Lung (tissue), 13 donors: ENCODE measurements around the gene GDI1. TPM values are rescaled to one million over a fixed set of nuclear protein-coding genes. Genes with fewer than 3 reads are reported as not detected.

Experiments
- ATAC-seq: fragments of 200-7000 bp; cut with Tn5 transposase; one replicate; pipeline ENCODE4 v1.9.1; 2020; ENCODE audit warnings: moderate number of reproducible peaks; ENCODE audit not compliant: insufficient read depth, low FRiP score
- DNase-seq, 3 donors: peaks; one replicate each; pipeline ENCODE4 v3.0.0-alpha.2; 2013 to 2017
- H3K27ac ChIP-seq, 2 donors: one replicate each; pipeline ENCODE4 v1.5.1; 2013; ENCODE audit warnings: mild to moderate bottlenecking in 2 of 2, moderate library complexity in 2 of 2, control low read depth in 1 of 2, inconsistent platforms in 1 of 2, low read depth in 1 of 2, low read length in 1 of 2
- H3K27me3 ChIP-seq, 3 donors: one replicate each; pipeline ENCODE4 v1.5.1; 2013; ENCODE audit warnings: low read length in 2 of 3; ENCODE audit not compliant: control insufficient read depth in 3 of 3, insufficient read depth in 3 of 3
- H3K36me3 ChIP-seq, 4 donors: one replicate each; pipeline ENCODE4 v1.5.1; 2013; ENCODE audit warnings: low read length in 4 of 4, mild to moderate bottlenecking in 1 of 4, moderate library complexity in 1 of 4; ENCODE audit not compliant: control insufficient read depth in 4 of 4, insufficient read depth in 4 of 4
- H3K4me1 ChIP-seq, 5 donors: one replicate each; pipeline ENCODE4 v1.5.1; 2013; ENCODE audit warnings: low read length in 5 of 5, mild to moderate bottlenecking in 2 of 5, moderate library complexity in 1 of 5; ENCODE audit not compliant: control insufficient read depth in 5 of 5, insufficient read depth in 5 of 5
- H3K4me3 ChIP-seq: one replicate; pipeline ENCODE4 v1.5.1; 2013; ENCODE audit warnings: mild to moderate bottlenecking, control low read depth, moderate library complexity
- H3K9ac ChIP-seq, 2 donors: one replicate each; pipeline ENCODE4 v1.5.1; 2013; ENCODE audit warnings: low read length in 2 of 2, control low read depth in 1 of 2; ENCODE audit not compliant: insufficient read depth in 1 of 2
- H3K9me3 ChIP-seq, 4 donors: one replicate each; pipeline ENCODE4 v1.5.1; 2013; ENCODE audit warnings: low read length in 3 of 4, mild to moderate bottlenecking in 1 of 4, moderate library complexity in 1 of 4; ENCODE audit not compliant: control insufficient read depth in 4 of 4, insufficient read depth in 3 of 4
- WGBS, 2 donors: extraction: QIAGEN DNeasy Blood & Tissue Kit; methylation state at CpG; one replicate each; pipeline ENCODE4 v1.1.7; 2013; 5-methylcytosine and 5-hydroxymethylcytosine counted together
- polyA plus RNA-seq, 2 donors: library from polyadenylated mRNA; stranded (reverse); fragments of 200-250 nt; gene quantifications; one replicate each; pipeline ENCODE4 v1.2.1, GENCODE V29; 2013
- small RNA-seq: library from RNA; depleted of rRNA; stranded (forward); fragments of <200 nt; gene quantifications from one replicate; pipeline ENCODE3, GENCODE V24; 2014; ENCODE audit warnings: low replicate concordance
- total RNA-seq, 2 donors: library from RNA; depleted of rRNA in 1 of 2; stranded (reverse); fragments of >200 nt in 1 of 2; gene quantifications; one replicate each; pipeline ENCODE4 v1.2.1, GENCODE V29; 2014 to 2021
- TF ChIP-seq, protein P1 (sequence below): IDR thresholded peaks from 2 replicates; pipeline ENCODE4 v1.5.1; 2012; ENCODE audit warnings: mild to moderate bottlenecking; ENCODE audit errors: control extremely low read depth, extremely low read depth
- donor health status: control.
- donor health status: control.
- donor health status: Bipolar disorder and iron deficiency.
- donor health status: healthy.
- donor health status: DM: yes; HTN: yes; CAD: no.

GDI1 gene
- total and polyA plus RNA-seq, 4 donors = 64.0 to 130 (median 116) TPM

DNA sequence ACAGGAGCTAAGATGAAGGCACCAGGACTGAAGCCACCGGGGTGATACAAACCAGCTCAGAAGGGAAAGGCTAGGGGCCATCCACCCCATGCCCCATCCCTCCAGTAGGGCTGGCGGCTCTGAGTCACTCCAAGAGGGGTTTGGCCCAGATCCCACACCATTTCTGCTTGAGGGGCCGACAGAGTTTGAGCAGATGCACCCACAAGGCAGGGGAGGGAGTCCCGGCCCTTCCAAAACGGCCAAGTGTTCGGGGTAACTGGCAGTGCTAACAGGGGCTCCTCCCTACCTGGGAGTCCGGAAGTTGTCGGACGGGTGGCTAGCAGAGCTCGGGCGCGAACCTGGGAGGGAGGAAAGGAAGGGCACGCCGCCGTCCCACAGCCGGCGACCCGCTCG is 53.1 kb downstream of the GDI1 start:
- H3K4me1 ChIP-seq = peaks cover 0 to 5% (median 0%) of the 10 kb centered on the region in 5 donors
- WGBS, 2 donors = 1 to 34% methylated on average over 7 to 19 of the region's 19 CpGs
- DNase-seq = peak; percentile 39 to 46 (median 44)
- H3K9me3 ChIP-seq = peaks cover 0 to 3% (median 0%) of the 10 kb centered on the region in 4 donors
- H3K36me3 ChIP-seq = peaks cover 0 to 4% (median 0%) of the 10 kb centered on the region in 4 donors
- no peaks in the 10 kb centered on the region for H3K27me3 ChIP-seq
- H3K9ac ChIP-seq = peak overlapping the region in 1 of 2 donors; percentile 55
- peak overlapping the region; percentile 89 to 91 for H3K27ac ChIP-seq
- H3K4me3 ChIP-seq = peak overlapping the region; percentile 60
- peak; percentile 3 for ATAC-seq
- TF ChIP-seq, protein P1, sequence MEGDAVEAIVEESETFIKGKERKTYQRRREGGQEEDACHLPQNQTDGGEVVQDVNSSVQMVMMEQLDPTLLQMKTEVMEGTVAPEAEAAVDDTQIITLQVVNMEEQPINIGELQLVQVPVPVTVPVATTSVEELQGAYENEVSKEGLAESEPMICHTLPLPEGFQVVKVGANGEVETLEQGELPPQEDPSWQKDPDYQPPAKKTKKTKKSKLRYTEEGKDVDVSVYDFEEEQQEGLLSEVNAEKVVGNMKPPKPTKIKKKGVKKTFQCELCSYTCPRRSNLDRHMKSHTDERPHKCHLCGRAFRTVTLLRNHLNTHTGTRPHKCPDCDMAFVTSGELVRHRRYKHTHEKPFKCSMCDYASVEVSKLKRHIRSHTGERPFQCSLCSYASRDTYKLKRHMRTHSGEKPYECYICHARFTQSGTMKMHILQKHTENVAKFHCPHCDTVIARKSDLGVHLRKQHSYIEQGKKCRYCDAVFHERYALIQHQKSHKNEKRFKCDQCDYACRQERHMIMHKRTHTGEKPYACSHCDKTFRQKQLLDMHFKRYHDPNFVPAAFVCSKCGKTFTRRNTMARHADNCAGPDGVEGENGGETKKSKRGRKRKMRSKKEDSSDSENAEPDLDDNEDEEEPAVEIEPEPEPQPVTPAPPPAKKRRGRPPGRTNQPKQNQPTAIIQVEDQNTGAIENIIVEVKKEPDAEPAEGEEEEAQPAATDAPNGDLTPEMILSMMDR = no peak

DNA sequence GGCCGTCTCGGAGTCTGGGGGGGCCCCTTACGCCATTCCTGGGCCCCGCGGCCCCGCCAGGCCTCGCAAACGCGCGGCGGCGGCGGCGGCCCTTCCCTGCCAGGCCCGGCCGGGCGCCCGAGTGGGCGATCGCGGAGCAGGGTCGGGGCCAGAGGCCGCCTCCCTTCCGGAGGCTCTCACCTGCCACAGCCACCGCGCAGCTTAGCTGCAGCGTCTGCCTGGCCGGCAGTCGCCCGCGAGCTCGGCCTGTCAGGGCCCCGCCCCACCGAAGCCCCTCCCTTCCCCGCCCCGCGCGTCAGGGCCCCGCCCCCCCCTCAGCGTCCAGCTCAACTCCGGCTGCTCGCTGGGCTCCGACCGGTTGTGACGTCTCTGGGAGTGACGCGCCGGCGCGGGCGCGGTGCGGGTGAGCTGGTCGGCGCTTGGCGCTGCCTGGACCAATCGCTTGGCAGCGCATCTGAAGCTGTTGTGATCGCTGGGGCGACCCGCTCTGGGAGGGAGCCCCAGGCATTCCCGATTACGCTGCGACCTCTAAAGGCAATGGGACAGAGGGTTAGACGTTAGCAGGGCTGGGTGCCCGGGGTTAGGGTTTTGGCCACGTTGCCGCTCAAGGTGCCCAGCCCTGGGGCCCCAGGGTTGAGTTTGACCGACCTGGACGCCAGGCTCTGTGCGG is 53.6 kb downstream of the GDI1 start, which contains the start of gene SLC10A3:
TSS of gene SLC10A3 (minus strand) at position 216 of the 670 bp plus-strand sequence. CDS start 1,689 bp downstream, outside the sequence.
- ATAC-seq (peak; percentile 85), DNase-seq (peak; percentile 94 to 97 (median 97))
- H3K27me3 ChIP-seq = no peaks in the 10 kb centered on the region
- TF ChIP-seq, protein P1 = no peak
- H3K4me3 ChIP-seq = peak within 1 kb of the TSS; percentile 60
- H3K4me1 ChIP-seq = peaks cover 0 to 5% (median 0%) of the 10 kb centered on the region in 5 donors
- no peaks in the 10 kb centered on the region for H3K36me3 ChIP-seq
- H3K27ac ChIP-seq = peak within 1 kb of the TSS; percentile 91 to 97
- H3K9ac ChIP-seq = peak within 1 kb of the TSS; percentile 55 to 80
- H3K9me3 ChIP-seq = peaks cover 0 to 3% (median 0%) of the 10 kb centered on the region in 4 donors
- WGBS, 2 donors = 0 to 33% methylated on average over 10 to 71 of the region's 71 CpGs

Small RNA genes lying within 50 kb of the gene (small RNA-seq; reads per million reads assigned to genes)
- gene MIR6858 (0.08 reads per million), gene SNORA70 (not detected)

Other genes starting within 250 kb of the GDI1 start
- not detected for gene OPN1MW2, start 217.4 kb upstream of the GDI1 start, total RNA-seq
- gene OPN1MW2, start 217.4 kb upstream of the GDI1 start, polyA plus RNA-seq = not detected
- gene OPN1MW3, start 179.6 kb upstream of the GDI1 start, total RNA-seq = not detected
- not detected for gene OPN1MW3, start 179.6 kb upstream of the GDI1 start, polyA plus RNA-seq
- not detected for gene TEX28, start 142.0 kb upstream of the GDI1 start, total RNA-seq
- under 1 TPM in 1 of 2 donors, not detected in 1; 0.02 TPM for gene TEX28, start 142.0 kb upstream of the GDI1 start, polyA plus RNA-seq
- gene TKTL1, start 141.4 kb upstream of the GDI1 start, total RNA-seq = 1 to 10 TPM in 1 of 2 donors, under 1 TPM in 1; 0.18 to 1.5 TPM
- gene TKTL1, start 141.4 kb upstream of the GDI1 start, polyA plus RNA-seq = under 1 TPM in 1 of 2 donors, not detected in 1; 0.54 TPM
- gene FLNA, start 62.5 kb upstream of the GDI1 start, total RNA-seq = 1,000 to 10,000 TPM in 1 of 2 donors, 100 to 1,000 TPM in 1; 602 to 1,802 TPM
- 100 to 1,000 TPM; 645 to 783 TPM for gene FLNA, start 62.5 kb upstream of the GDI1 start, polyA plus RNA-seq
- 10 to 100 TPM; 33.0 to 66.9 TPM for gene EMD, start 57.9 kb upstream of the GDI1 start, total RNA-seq
- 100 to 1,000 TPM in 1 of 2 donors, 10 to 100 TPM in 1; 82.7 to 108 TPM for gene EMD, start 57.9 kb upstream of the GDI1 start, polyA plus RNA-seq
- gene RPL10, start 38.8 kb upstream of the GDI1 start, total RNA-seq = 1,000 to 10,000 TPM; 2,479 to 3,133 TPM
- 1,000 to 10,000 TPM; 4,111 to 4,258 TPM for gene RPL10, start 38.8 kb upstream of the GDI1 start, polyA plus RNA-seq
- gene DNASE1L1, start 27.9 kb upstream of the GDI1 start, total RNA-seq = 10 to 100 TPM; 12.5 to 41.0 TPM
- gene DNASE1L1, start 27.9 kb upstream of the GDI1 start, polyA plus RNA-seq = 10 to 100 TPM; 28.2 to 52.3 TPM
- gene TAFAZZIN, start 25.6 kb upstream of the GDI1 start, total RNA-seq = 10 to 100 TPM; 28.4 to 48.9 TPM
- gene TAFAZZIN, start 25.6 kb upstream of the GDI1 start, polyA plus RNA-seq = 10 to 100 TPM; 39.7 to 61.2 TPM
- 100 to 1,000 TPM in 1 of 2 donors, 10 to 100 TPM in 1; 73.7 to 142 TPM for gene ATP6AP1, start 8.5 kb upstream of the GDI1 start, total RNA-seq
- 100 to 1,000 TPM in 1 of 2 donors, 10 to 100 TPM in 1; 84.1 to 220 TPM for gene ATP6AP1, start 8.5 kb upstream of the GDI1 start, polyA plus RNA-seq
- gene FAM50A, start 7.0 kb downstream of the GDI1 start, total RNA-seq = 10 to 100 TPM; 23.4 to 74.4 TPM
- gene FAM50A, start 7.0 kb downstream of the GDI1 start, polyA plus RNA-seq = 100 to 1,000 TPM; 106 to 202 TPM
- 10 to 100 TPM; 17.3 to 61.1 TPM for gene PLXNA3, start 21.1 kb downstream of the GDI1 start, total RNA-seq
- 10 to 100 TPM; 10.2 to 16.1 TPM for gene PLXNA3, start 21.1 kb downstream of the GDI1 start, polyA plus RNA-seq
- gene LAGE3, start 42.1 kb downstream of the GDI1 start, total RNA-seq = 10 to 100 TPM; 10.3 to 26.4 TPM
- 10 to 100 TPM; 21.5 to 32.0 TPM for gene LAGE3, start 42.1 kb downstream of the GDI1 start, polyA plus RNA-seq
- gene UBL4A, start 49.5 kb downstream of the GDI1 start, total RNA-seq = 10 to 100 TPM; 22.9 to 38.2 TPM
- 10 to 100 TPM; 21.3 to 39.6 TPM for gene UBL4A, start 49.5 kb downstream of the GDI1 start, polyA plus RNA-seq
- gene SLC10A3, start 53.5 kb downstream of the GDI1 start, total RNA-seq = 10 to 100 TPM; 11.1 to 30.9 TPM
- 10 to 100 TPM; 27.3 to 33.0 TPM for gene SLC10A3, start 53.5 kb downstream of the GDI1 start, polyA plus RNA-seq
- 10 to 100 TPM; 21.5 to 48.6 TPM for gene FAM3A, start 79.1 kb downstream of the GDI1 start, total RNA-seq
- 10 to 100 TPM; 43.9 to 61.2 TPM for gene FAM3A, start 79.1 kb downstream of the GDI1 start, polyA plus RNA-seq
- gene G6PD, start 109.7 kb downstream of the GDI1 start, total RNA-seq = 100 to 1,000 TPM in 1 of 2 donors, 10 to 100 TPM in 1; 24.3 to 106 TPM
- 10 to 100 TPM; 55.4 to 75.6 TPM for gene G6PD, start 109.7 kb downstream of the GDI1 start, polyA plus RNA-seq
- 10 to 100 TPM; 12.0 to 58.3 TPM for gene IKBKG, start 110.5 kb downstream of the GDI1 start, total RNA-seq
- 10 to 100 TPM; 23.1 to 49.6 TPM for gene IKBKG, start 110.5 kb downstream of the GDI1 start, polyA plus RNA-seq
- not detected for gene CTAG1A, start 148.0 kb downstream of the GDI1 start, total RNA-seq
- gene CTAG1A, start 148.0 kb downstream of the GDI1 start, polyA plus RNA-seq = not detected
- not detected for gene CTAG1B, start 182.1 kb downstream of the GDI1 start, total RNA-seq
- gene CTAG1B, start 182.1 kb downstream of the GDI1 start, polyA plus RNA-seq = not detected
- not detected for gene CTAG2, start 216.4 kb downstream of the GDI1 start, total RNA-seq
- gene CTAG2, start 216.4 kb downstream of the GDI1 start, polyA plus RNA-seq = 1 to 10 TPM in 1 of 2 donors, not detected in 1; 4.9 TPM